HUES48 (cell line): ENCODE results near the gene TRPT1.

Experiments used
- H3K27ac ChIP-seq: one replicate; pipeline ENCODE4 v1.7.0; 2013; ENCODE audit warnings: low read depth, low read length, inconsistent platforms
- H3K27me3 ChIP-seq: 2 replicates; pipeline ENCODE4 v1.6.1; 2013; ENCODE audit warnings: mild to moderate bottlenecking, low read length; ENCODE audit not compliant: control insufficient read depth, insufficient read depth
- H3K36me3 ChIP-seq: 2 replicates; pipeline ENCODE4 v1.6.1; 2013; ENCODE audit warnings: low read length; ENCODE audit not compliant: control insufficient read depth, insufficient read depth
- H3K4me1 ChIP-seq: 2 replicates; pipeline ENCODE4 v1.6.1; 2013; ENCODE audit warnings: mild to moderate bottlenecking, low read length; ENCODE audit not compliant: control insufficient read depth, insufficient read depth
- H3K4me3 ChIP-seq: 2 replicates; pipeline ENCODE4 v1.5.1; 2013; ENCODE audit warnings: mild to moderate bottlenecking, low read depth, low read length
- H3K9ac ChIP-seq: 2 replicates; pipeline ENCODE4 v1.6.1; 2013; ENCODE audit warnings: mild to moderate bottlenecking, low read depth, low read length, moderate library complexity
- H3K9me3 ChIP-seq: 2 replicates; pipeline ENCODE4 v1.6.1; 2013; ENCODE audit warnings: low read length; ENCODE audit not compliant: control insufficient read depth, insufficient read depth

Gene TRPT1

GRCh38 chr11:64233913-64234586 lies 8.1 kb upstream of the TRPT1 start, which contains the start of gene VEGFB:
Gene VEGFB (plus strand): TSS chr11:64234584. CDS start chr11:64234834, 250 bp downstream.
- Histone ChIP-seq H3K4me3 (peak within 1 kb of the TSS; percentile 74), H3K27ac (no peak within 1 kb of the TSS), H3K27me3 (no peaks in the 10 kb centered on the region; the same call in 1 of the 2 replicates), H3K9ac (0 out of 2 replicates have a peak within 1 kb of the TSS, but pooled peaks have one; percentile 22), H3K9me3 (no peaks in the 10 kb centered on the region), H3K36me3 (peaks cover 18% of the 10 kb centered on the region), H3K4me1 (peaks cover 8% of the 10 kb centered on the region)

- no peak overlapping the region for H3K27ac ChIP-seq
- peaks cover 7% of the 10 kb centered on the region for H3K36me3 ChIP-seq
- no peak overlapping the region for H3K9ac ChIP-seq
- no peaks in the 10 kb centered on the region for H3K9me3 ChIP-seq
- H3K4me1 ChIP-seq, result peaks cover 8% of the 10 kb centered on the region
- H3K4me3 ChIP-seq, result no peak overlapping the region
- H3K27me3 ChIP-seq, result no peaks in the 10 kb centered on the region; the same call in 1 of the 2 replicates
These were observed 7.0 kb upstream of the TRPT1 start for GRCh38 chr11:64232967-64233315.

GRCh38 chr11:64232182-64232966 lies 6.4 kb upstream of the TRPT1 start:
- peaks cover 8% of the 10 kb centered on the region for H3K4me1 ChIP-seq
- peaks cover 3% of the 10 kb centered on the region for H3K36me3 ChIP-seq
- no peak overlapping the region for H3K9ac ChIP-seq
- no peak overlapping the region for H3K27ac ChIP-seq
- H3K27me3 ChIP-seq, result no peaks in the 10 kb centered on the region; the same call in 1 of the 2 replicates
- no peaks in the 10 kb centered on the region for H3K9me3 ChIP-seq
- H3K4me3 ChIP-seq, result no peak overlapping the region

GRCh38 chr11:64231546-64231945 lies 5.6 kb upstream of the TRPT1 start:
- Histone ChIP-seq H3K4me3 (no peak overlapping the region), H3K4me1 (peaks cover 14% of the 10 kb centered on the region), H3K9ac (no peak overlapping the region), H3K36me3 (no peaks in the 10 kb centered on the region; the same call in 1 of the 2 replicates), H3K27me3 (no peaks in the 10 kb centered on the region; the same call in 1 of the 2 replicates), H3K27ac (no peak overlapping the region), H3K9me3 (no peaks in the 10 kb centered on the region)

GRCh38 chr11:64230985-64231365 lies 5.0 kb upstream of the TRPT1 start:
- Histone ChIP-seq H3K9ac (peak overlapping the region; percentile 46; the same call in 1 of the 2 replicates), H3K27ac (peak overlapping the region; percentile 80), H3K4me3 (peak overlapping the region; percentile 81), H3K36me3 (no peaks in the 10 kb centered on the region; the same call in 1 of the 2 replicates), H3K27me3 (no peaks in the 10 kb centered on the region; the same call in 1 of the 2 replicates), H3K4me1 (peaks cover 16% of the 10 kb centered on the region), H3K9me3 (no peaks in the 10 kb centered on the region)

- Histone ChIP-seq H3K36me3 (no peaks in the 10 kb centered on the region), H3K27ac (peak within 1 kb of the TSS; percentile 80), H3K4me3 (peak within 1 kb of the TSS; percentile 81), H3K9ac (peak within 1 kb of the TSS; percentile 46; the same call in 1 of the 2 replicates), H3K27me3 (no peaks in the 10 kb centered on the region; the same call in 1 of the 2 replicates), H3K4me1 (peaks cover 16% of the 10 kb centered on the region), H3K9me3 (no peaks in the 10 kb centered on the region)
These were observed 4.4 kb upstream of the TRPT1 start, which contains the start of gene DNAJC4 for GRCh38 chr11:64230171-64230984. Gene DNAJC4 (plus strand): TSS chr11:64230548. CDS start chr11:64230855, 307 bp downstream.

GRCh38 chr11:64229744-64230170 lies 3.8 kb upstream of the TRPT1 start:
- Histone ChIP-seq H3K9me3 (no peaks in the 10 kb centered on the region), H3K9ac (no peak overlapping the region), H3K27ac (peak overlapping the region; percentile 43), H3K36me3 (no peaks in the 10 kb centered on the region), H3K4me3 (peak overlapping the region; percentile 81), H3K4me1 (peaks cover 16% of the 10 kb centered on the region), H3K27me3 (no peaks in the 10 kb centered on the region; the same call in 1 of the 2 replicates)

- Histone ChIP-seq H3K9me3 (no peaks in the 10 kb centered on the region), H3K27ac (no peak overlapping the region), H3K27me3 (no peaks in the 10 kb centered on the region; the same call in 1 of the 2 replicates), H3K4me3 (no peak overlapping the region), H3K4me1 (peaks cover 16% of the 10 kb centered on the region), H3K9ac (no peak overlapping the region), H3K36me3 (peaks cover 5% of the 10 kb centered on the region)
These were observed 3.2 kb upstream of the TRPT1 start for GRCh38 chr11:64229090-64229743.

GRCh38 chr11:64227405-64227956 lies 1.5 kb upstream of the TRPT1 start:
- H3K27me3 ChIP-seq, result no peaks in the 10 kb centered on the region
- peaks cover 21% of the 10 kb centered on the region for H3K36me3 ChIP-seq
- H3K4me1 ChIP-seq, result peaks cover 12% of the 10 kb centered on the region; the same call in 1 of the 2 replicates
- H3K9me3 ChIP-seq, result no peaks in the 10 kb centered on the region
- no peak overlapping the region for H3K27ac ChIP-seq
- H3K9ac ChIP-seq, result no peak overlapping the region
- no peak overlapping the region for H3K4me3 ChIP-seq
